ENCODE data around the gene TMEM269.

DNA sequence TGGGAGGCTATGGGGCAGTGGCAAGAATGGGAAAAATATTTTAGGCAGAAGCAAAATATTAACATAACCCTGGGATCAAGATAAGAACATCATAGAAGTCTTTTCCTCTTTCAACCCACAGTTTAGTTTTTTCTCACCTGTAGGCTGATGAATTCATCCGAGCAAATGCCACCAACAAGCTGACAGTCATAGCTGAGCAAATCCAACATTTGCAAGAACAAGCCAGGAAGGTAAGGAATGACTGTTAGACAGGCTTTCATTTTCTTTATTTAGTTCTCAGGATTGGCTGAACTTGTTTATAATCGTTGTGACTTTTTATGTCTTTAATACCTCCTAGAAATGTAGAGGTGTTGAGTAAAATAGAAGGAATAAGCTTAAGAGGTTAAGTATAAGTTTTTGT is 11.4 kb upstream of the TMEM269 start:
- no peak for TF ChIP-seq SPI1 (IDR thresholded peaks at IDR 0.05; ENCODE audit: borderline replicate concordance, low read depth)
- no peak for TF ChIP-seq GABPA (IDR thresholded peaks at IDR 0.05; ENCODE audit: low read depth)
- TF ChIP-seq, protein P1, sequence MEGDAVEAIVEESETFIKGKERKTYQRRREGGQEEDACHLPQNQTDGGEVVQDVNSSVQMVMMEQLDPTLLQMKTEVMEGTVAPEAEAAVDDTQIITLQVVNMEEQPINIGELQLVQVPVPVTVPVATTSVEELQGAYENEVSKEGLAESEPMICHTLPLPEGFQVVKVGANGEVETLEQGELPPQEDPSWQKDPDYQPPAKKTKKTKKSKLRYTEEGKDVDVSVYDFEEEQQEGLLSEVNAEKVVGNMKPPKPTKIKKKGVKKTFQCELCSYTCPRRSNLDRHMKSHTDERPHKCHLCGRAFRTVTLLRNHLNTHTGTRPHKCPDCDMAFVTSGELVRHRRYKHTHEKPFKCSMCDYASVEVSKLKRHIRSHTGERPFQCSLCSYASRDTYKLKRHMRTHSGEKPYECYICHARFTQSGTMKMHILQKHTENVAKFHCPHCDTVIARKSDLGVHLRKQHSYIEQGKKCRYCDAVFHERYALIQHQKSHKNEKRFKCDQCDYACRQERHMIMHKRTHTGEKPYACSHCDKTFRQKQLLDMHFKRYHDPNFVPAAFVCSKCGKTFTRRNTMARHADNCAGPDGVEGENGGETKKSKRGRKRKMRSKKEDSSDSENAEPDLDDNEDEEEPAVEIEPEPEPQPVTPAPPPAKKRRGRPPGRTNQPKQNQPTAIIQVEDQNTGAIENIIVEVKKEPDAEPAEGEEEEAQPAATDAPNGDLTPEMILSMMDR (IDR thresholded peaks at IDR 0.05; ENCODE audit: insufficient read depth, low read length) = no peak
